Activated T-helper 17 cell treated with anti-CD3 and anti-CD28 coated beads, Interleukin-2, amount 50 U/mL, for 72 hours (primary cell): ENCODE results near the gene ZNF322. TPM values are rescaled to one million over a fixed set of nuclear protein-coding genes. Genes with fewer than 3 reads are reported as not detected.

Experiments used
- ATAC-seq: fragments of 150-1000 bp; cut with Tn5 transposase; replicated peaks from 2 replicates; pipeline ENCODE4 v1.10.0; 2021; ENCODE audit warnings: mild to moderate bottlenecking, moderate library complexity
- H3K27ac Mint-ChIP-seq: one replicate; pipeline ENCODE4 v1.8.0; 2022; ENCODE audit warnings: mixed read lengths
- H3K27me3 Mint-ChIP-seq: one replicate; pipeline ENCODE4 v1.8.0; 2022; ENCODE audit warnings: mixed read lengths
- H3K36me3 Mint-ChIP-seq: one replicate; pipeline ENCODE4 v1.8.0; 2022; ENCODE audit warnings: low read depth, mild to moderate bottlenecking, mixed read lengths
- H3K4me1 Mint-ChIP-seq: one replicate; pipeline ENCODE4 v1.8.0; 2022; ENCODE audit warnings: mixed read lengths
- H3K4me3 Mint-ChIP-seq: one replicate; pipeline ENCODE4 v1.8.0; 2022; ENCODE audit warnings: mild to moderate bottlenecking, mixed read lengths
- H3K9me3 Mint-ChIP-seq: one replicate; pipeline ENCODE4 v1.8.0; 2022; ENCODE audit warnings: mixed read lengths
- total RNA-seq, 2 donors: library from RNA; stranded (reverse); gene quantifications; one replicate each; pipeline ENCODE4 v1.2.3, GENCODE V29; 2022

The ZNF322 gene
- total RNA-seq, 2 donors from 2014 or later: 9.4 to 9.7 TPM

GRCh38 chr6:26602262-26602661 lies 57.3 kb downstream of the ZNF322 start:
- Mint-ChIP-seq H3K36me3 (peaks cover 6% of the 10 kb centered on the region), H3K9me3 (no peaks in the 10 kb centered on the region), H3K4me1 (peaks cover 27% of the 10 kb centered on the region), H3K4me3 (no peak overlapping the region), H3K27me3 (no peaks in the 10 kb centered on the region), H3K27ac (no peak overlapping the region)
- no peak for ATAC-seq

GRCh38 chr6:26600759-26601158 lies 58.8 kb downstream of the ZNF322 start:
- Mint-ChIP-seq H3K27ac (peak overlapping the region; percentile 42), H3K27me3 (no peaks in the 10 kb centered on the region), H3K4me1 (peaks cover 27% of the 10 kb centered on the region), H3K36me3 (peaks cover 6% of the 10 kb centered on the region), H3K9me3 (no peaks in the 10 kb centered on the region), H3K4me3 (peak overlapping the region; percentile 15)
- peak; percentile 68 for ATAC-seq

GRCh38 chr6:26599591-26599990 lies 60.0 kb downstream of the ZNF322 start:
- Mint-ChIP-seq H3K4me1 (peaks cover 27% of the 10 kb centered on the region), H3K27me3 (peaks cover 1% of the 10 kb centered on the region), H3K4me3 (no peak overlapping the region), H3K9me3 (no peaks in the 10 kb centered on the region), H3K36me3 (peaks cover 6% of the 10 kb centered on the region), H3K27ac (peak overlapping the region; percentile 35)
- ATAC-seq: no peak

GRCh38 chr6:26599134-26599533 lies 60.4 kb downstream of the ZNF322 start:
- Mint-ChIP-seq H3K9me3 (no peaks in the 10 kb centered on the region), H3K27me3 (peaks cover 6% of the 10 kb centered on the region), H3K4me3 (no peak overlapping the region), H3K27ac (peak overlapping the region; percentile 35), H3K36me3 (peaks cover 6% of the 10 kb centered on the region), H3K4me1 (peaks cover 25% of the 10 kb centered on the region)
- no peak for ATAC-seq

- H3K27me3 Mint-ChIP-seq: peaks cover 12% of the 10 kb centered on the region
- no peaks in the 10 kb centered on the region for H3K9me3 Mint-ChIP-seq
- peaks cover 22% of the 10 kb centered on the region for H3K4me1 Mint-ChIP-seq
- H3K36me3 Mint-ChIP-seq: peaks cover 6% of the 10 kb centered on the region
- H3K4me3 Mint-ChIP-seq: no peak overlapping the region
- ATAC-seq: no peak
- H3K27ac Mint-ChIP-seq: no peak overlapping the region
Observed at GRCh38 chr6:26598267-26598666, 61.3 kb downstream of the ZNF322 start.

- Mint-ChIP-seq H3K27me3 (peaks cover 13% of the 10 kb centered on the region), H3K27ac (no peak overlapping the region), H3K36me3 (peaks cover 6% of the 10 kb centered on the region), H3K4me1 (peaks cover 22% of the 10 kb centered on the region), H3K4me3 (no peak overlapping the region), H3K9me3 (no peaks in the 10 kb centered on the region)
- ATAC-seq: no peak
Observed at GRCh38 chr6:26597821-26598220, 61.7 kb downstream of the ZNF322 start.

GRCh38 chr6:26597389-26597766 lies 62.2 kb downstream of the ZNF322 start:
- Mint-ChIP-seq H3K4me3 (no peak overlapping the region), H3K9me3 (no peaks in the 10 kb centered on the region), H3K4me1 (peaks cover 22% of the 10 kb centered on the region), H3K27me3 (peaks cover 13% of the 10 kb centered on the region), H3K36me3 (peaks cover 6% of the 10 kb centered on the region), H3K27ac (no peak overlapping the region)
- no peak for ATAC-seq

GRCh38 chr6:26596579-26597388 lies 62.8 kb downstream of the ZNF322 start, which contains the start of gene ABT1:
Gene ABT1, plus strand, starts transcription at chr6:26596953. Its CDS starts 30 bp downstream, at chr6:26596983.
- no peak within 1 kb of the TSS for H3K4me3 Mint-ChIP-seq
- no peak within 1 kb of the TSS for H3K27ac Mint-ChIP-seq
- H3K4me1 Mint-ChIP-seq: peaks cover 22% of the 10 kb centered on the region
- peaks cover 17% of the 10 kb centered on the region for H3K27me3 Mint-ChIP-seq
- ATAC-seq: peak; percentile 85
- no peaks in the 10 kb centered on the region for H3K9me3 Mint-ChIP-seq
- peaks cover 6% of the 10 kb centered on the region for H3K36me3 Mint-ChIP-seq

- no peak overlapping the region for H3K27ac Mint-ChIP-seq
- peaks cover 21% of the 10 kb centered on the region for H3K4me1 Mint-ChIP-seq
- H3K36me3 Mint-ChIP-seq: peaks cover 5% of the 10 kb centered on the region
- H3K27me3 Mint-ChIP-seq: peaks cover 21% of the 10 kb centered on the region
- ATAC-seq: peak; percentile 70
- H3K4me3 Mint-ChIP-seq: no peak overlapping the region
- H3K9me3 Mint-ChIP-seq: no peaks in the 10 kb centered on the region
Observed at GRCh38 chr6:26595669-26596269, 63.8 kb downstream of the ZNF322 start.

GRCh38 chr6:26594730-26595632 lies 64.6 kb downstream of the ZNF322 start:
- no peak for ATAC-seq
- Mint-ChIP-seq H3K27ac (no peak overlapping the region), H3K9me3 (no peaks in the 10 kb centered on the region), H3K4me1 (peaks cover 16% of the 10 kb centered on the region), H3K36me3 (no peaks in the 10 kb centered on the region), H3K4me3 (no peak overlapping the region), H3K27me3 (peaks cover 21% of the 10 kb centered on the region)

GRCh38 chr6:26594131-26594498 lies 65.4 kb downstream of the ZNF322 start:
- Mint-ChIP-seq H3K36me3 (no peaks in the 10 kb centered on the region), H3K9me3 (no peaks in the 10 kb centered on the region), H3K4me1 (peaks cover 10% of the 10 kb centered on the region), H3K27me3 (peaks cover 21% of the 10 kb centered on the region), H3K4me3 (no peak overlapping the region), H3K27ac (no peak overlapping the region)
- no peak for ATAC-seq

GRCh38 chr6:26593278-26594130 lies 66.0 kb downstream of the ZNF322 start:
- Mint-ChIP-seq H3K36me3 (no peaks in the 10 kb centered on the region), H3K4me3 (no peak overlapping the region), H3K4me1 (peaks cover 7% of the 10 kb centered on the region), H3K27ac (no peak overlapping the region), H3K27me3 (peaks cover 21% of the 10 kb centered on the region), H3K9me3 (no peaks in the 10 kb centered on the region)
- no peak for ATAC-seq

GRCh38 chr6:26592649-26593048 lies 66.9 kb downstream of the ZNF322 start:
- Mint-ChIP-seq H3K27me3 (peaks cover 21% of the 10 kb centered on the region), H3K27ac (no peak overlapping the region), H3K4me1 (no peaks in the 10 kb centered on the region), H3K36me3 (no peaks in the 10 kb centered on the region), H3K4me3 (no peak overlapping the region), H3K9me3 (no peaks in the 10 kb centered on the region)
- no peak for ATAC-seq

GRCh38 chr6:26588965-26589364 lies 70.6 kb downstream of the ZNF322 start:
- ATAC-seq: no peak
- Mint-ChIP-seq H3K4me1 (no peaks in the 10 kb centered on the region), H3K36me3 (no peaks in the 10 kb centered on the region), H3K27me3 (peaks cover 17% of the 10 kb centered on the region), H3K9me3 (no peaks in the 10 kb centered on the region), H3K27ac (no peak overlapping the region), H3K4me3 (no peak overlapping the region)
